ENCODE data around the gene PLD1. TPM values are rescaled to one million over a fixed set of nuclear protein-coding genes. Genes with fewer than 3 reads are reported as not detected.

Gene PLD1
- total and polyA plus RNA-seq, 5 donors = 17.0 to 79.5 (median 53.9) TPM

- H3K27ac ChIP-seq (ENCODE audit: low read length) = no peak overlapping the region
Observed at GRCh38 chr3:171827836-171828458, 17.7 kb upstream of the PLD1 start.

DNA sequence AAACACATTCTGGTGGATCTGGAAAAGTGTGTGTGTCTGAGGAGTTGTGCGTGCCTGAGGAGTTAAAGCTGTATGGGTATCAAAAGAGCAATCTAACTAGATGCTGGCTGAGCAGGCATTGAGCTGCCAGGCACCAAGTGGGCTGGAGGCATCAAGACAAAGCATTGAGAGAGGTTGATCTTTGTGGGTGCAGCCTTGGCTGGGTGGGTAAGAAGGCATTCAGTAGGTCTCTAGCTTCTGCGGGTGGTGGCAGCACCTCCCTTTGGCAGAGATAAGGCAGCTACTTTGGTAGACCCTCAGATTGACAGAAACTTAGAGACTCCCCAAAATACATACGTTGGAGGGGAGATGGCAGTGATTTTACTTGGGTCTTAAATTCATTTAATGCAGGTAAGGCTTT lies 17.1 kb upstream of the PLD1 start:
- Histone ChIP-seq H3K4me1 (ENCODE audit: control insufficient read depth, insufficient read depth, low read length) (peaks cover 3% of the 10 kb centered on the region), H3K4me3 (ENCODE audit: low read length) (no peak overlapping the region), H3K27me3 (ENCODE audit: control insufficient read depth, insufficient read depth) (no peaks in the 10 kb centered on the region), H3K27ac (ENCODE audit: low read length) (no peak overlapping the region), H3K9me3 (ENCODE audit: control insufficient read depth, low read length) (no peaks in the 10 kb centered on the region)
- no peak for ATAC-seq
- no peak for DNase-seq
- intact Hi-C loops (cut with DNase I) = no loop called here
- WGBS = 95% methylated on average over 3 of the region's 3 CpGs

More at GRCh38 chr3:171827836-171828458, 17.7 kb upstream of the PLD1 start:
- ATAC-seq = no peak
- H3K4me3 ChIP-seq (ENCODE audit: low read length) = no peak overlapping the region
- 87% methylated on average over 10 of the region's 10 CpGs for WGBS
- H3K27me3 ChIP-seq (ENCODE audit: control insufficient read depth, insufficient read depth) = no peaks in the 10 kb centered on the region
- intact Hi-C loops (cut with DNase I) = no loop called here
- no peaks in the 10 kb centered on the region for H3K9me3 ChIP-seq (ENCODE audit: control insufficient read depth, low read length)
- no peak for DNase-seq
- peaks cover 3% of the 10 kb centered on the region for H3K4me1 ChIP-seq (ENCODE audit: control insufficient read depth, insufficient read depth, low read length)

DNA sequence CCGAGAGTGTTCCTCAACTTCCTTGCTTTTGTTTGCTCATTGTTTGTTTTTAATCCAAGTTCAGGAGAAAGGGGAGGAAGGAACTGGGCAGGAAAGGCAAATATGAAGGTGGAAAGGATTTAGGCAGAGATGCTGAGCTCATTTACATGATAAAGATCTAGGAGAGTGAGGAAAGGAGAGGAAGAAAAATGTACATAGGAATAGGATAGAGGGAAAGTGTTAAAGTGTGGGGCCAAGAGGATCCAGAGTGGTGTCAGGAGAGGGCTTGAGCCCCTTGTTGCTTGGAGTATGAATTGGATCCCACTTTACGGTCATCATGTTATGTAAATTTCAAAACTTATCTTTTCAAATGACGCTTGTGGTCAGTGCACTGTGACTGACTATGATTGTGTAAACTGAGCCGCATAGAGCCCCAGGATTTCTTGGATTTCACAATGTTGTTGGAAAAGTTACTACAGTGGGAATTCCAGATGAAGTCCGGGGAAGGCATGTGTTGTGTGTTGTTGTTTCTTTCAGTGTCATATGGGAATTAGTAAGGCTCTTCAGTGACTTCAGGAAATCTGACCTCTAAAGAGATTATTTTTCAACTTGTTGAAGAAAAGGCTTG lies 15.0 kb upstream of the PLD1 start:
- peak; percentile 61 to 72 for ATAC-seq
- DNase-seq = no peak
- intact Hi-C loops (cut with DNase I) = no loop called here
- H3K27ac ChIP-seq (ENCODE audit: low read length) = peak overlapping the region; percentile 72
- H3K27me3 ChIP-seq (ENCODE audit: control insufficient read depth, insufficient read depth) = no peaks in the 10 kb centered on the region
- peaks cover 3% of the 10 kb centered on the region for H3K4me1 ChIP-seq (ENCODE audit: control insufficient read depth, insufficient read depth, low read length)
- WGBS = 55% methylated on average over 5 of the region's 5 CpGs
- H3K4me3 ChIP-seq (ENCODE audit: low read length) = no peak overlapping the region
- no peaks in the 10 kb centered on the region for H3K9me3 ChIP-seq (ENCODE audit: control insufficient read depth, low read length)

- ATAC-seq = no peak
- peak overlapping the region; percentile 72 for H3K27ac ChIP-seq (ENCODE audit: low read length)
- no peaks in the 10 kb centered on the region for H3K9me3 ChIP-seq (ENCODE audit: control insufficient read depth, low read length)
- DNase-seq = no peak
- no peaks in the 10 kb centered on the region for H3K27me3 ChIP-seq (ENCODE audit: control insufficient read depth, insufficient read depth)
- intact Hi-C loops (cut with DNase I) = no loop called here
- no peak overlapping the region for H3K4me3 ChIP-seq (ENCODE audit: low read length)
- 82% methylated on average over 7 of the region's 7 CpGs for WGBS
- H3K4me1 ChIP-seq (ENCODE audit: control insufficient read depth, insufficient read depth, low read length) = peaks cover under 1% of the 10 kb centered on the region
Observed at GRCh38 chr3:171824824-171825221, 14.5 kb upstream of the PLD1 start.

GRCh38 chr3:171824116-171824515 lies 13.8 kb upstream of the PLD1 start:
- intact Hi-C loops (cut with DNase I) = no loop called here
- H3K9me3 ChIP-seq (ENCODE audit: control insufficient read depth, low read length) = no peaks in the 10 kb centered on the region
- no peak overlapping the region for H3K4me3 ChIP-seq (ENCODE audit: low read length)
- no peaks in the 10 kb centered on the region for H3K4me1 ChIP-seq (ENCODE audit: control insufficient read depth, insufficient read depth, low read length)
- no peaks in the 10 kb centered on the region for H3K27me3 ChIP-seq (ENCODE audit: control insufficient read depth, insufficient read depth)
- no peak overlapping the region for H3K27ac ChIP-seq (ENCODE audit: low read length)
- DNase-seq = no peak
- peak in 1 of 2 donors; percentile 18 for ATAC-seq
- WGBS = 60% methylated on average over 6 of the region's 6 CpGs

DNA sequence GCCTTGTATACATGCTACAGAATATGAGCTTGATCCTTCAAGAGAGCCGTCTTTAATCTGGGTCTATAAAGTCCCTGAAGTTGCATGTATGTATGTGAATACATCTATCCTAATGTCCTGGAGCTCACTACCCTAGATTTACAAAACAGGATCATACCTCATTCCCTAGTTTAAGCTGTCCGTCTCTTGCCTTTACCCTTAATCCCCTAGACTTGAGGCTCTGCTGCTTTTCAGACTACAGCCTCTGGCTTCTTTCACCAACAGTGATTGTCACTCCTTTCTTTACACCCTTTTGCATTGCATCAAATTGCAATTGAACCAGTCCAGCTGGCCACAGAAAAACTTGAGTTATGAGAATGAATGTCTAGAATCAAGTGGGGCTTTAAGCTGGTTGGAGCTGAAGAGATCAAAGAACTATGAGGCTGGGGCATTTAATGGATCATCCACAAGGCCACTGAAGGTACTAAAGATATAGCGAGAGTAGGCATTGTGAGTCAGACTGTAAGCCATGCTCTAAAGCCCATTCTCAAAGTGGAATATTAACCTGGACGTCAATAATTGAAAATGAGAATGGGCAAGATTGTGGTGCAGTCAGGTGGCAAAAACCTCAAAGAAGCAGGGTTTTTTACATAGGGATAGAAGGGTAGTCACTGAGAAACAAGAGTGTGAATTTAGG lies 12.3 kb upstream of the PLD1 start:
- Histone ChIP-seq H3K4me3 (ENCODE audit: low read length) (no peak overlapping the region), H3K27me3 (ENCODE audit: control insufficient read depth, insufficient read depth) (no peaks in the 10 kb centered on the region), H3K27ac (ENCODE audit: low read length) (no peak overlapping the region), H3K4me1 (ENCODE audit: control insufficient read depth, insufficient read depth, low read length) (no peaks in the 10 kb centered on the region), H3K9me3 (ENCODE audit: control insufficient read depth, low read length) (no peaks in the 10 kb centered on the region)
- intact Hi-C loops (cut with DNase I) = no loop called here
- 72% methylated on average over 4 of the region's 4 CpGs for WGBS
- no peak for DNase-seq
- ATAC-seq = no peak

- Histone ChIP-seq H3K4me3 (ENCODE audit: low read length) (no peak overlapping the region), H3K4me1 (ENCODE audit: control insufficient read depth, insufficient read depth, low read length) (no peaks in the 10 kb centered on the region), H3K9me3 (ENCODE audit: control insufficient read depth, low read length) (no peaks in the 10 kb centered on the region), H3K27me3 (ENCODE audit: control insufficient read depth, insufficient read depth) (no peaks in the 10 kb centered on the region), H3K27ac (ENCODE audit: low read length) (no peak overlapping the region)
- no peak for DNase-seq
- intact Hi-C loops (cut with DNase I) = no loop called here
- ATAC-seq = no peak
- 74% methylated on average over 2 of the region's 2 CpGs for WGBS
Observed at GRCh38 chr3:171821778-171822358, 11.6 kb upstream of the PLD1 start.

DNA sequence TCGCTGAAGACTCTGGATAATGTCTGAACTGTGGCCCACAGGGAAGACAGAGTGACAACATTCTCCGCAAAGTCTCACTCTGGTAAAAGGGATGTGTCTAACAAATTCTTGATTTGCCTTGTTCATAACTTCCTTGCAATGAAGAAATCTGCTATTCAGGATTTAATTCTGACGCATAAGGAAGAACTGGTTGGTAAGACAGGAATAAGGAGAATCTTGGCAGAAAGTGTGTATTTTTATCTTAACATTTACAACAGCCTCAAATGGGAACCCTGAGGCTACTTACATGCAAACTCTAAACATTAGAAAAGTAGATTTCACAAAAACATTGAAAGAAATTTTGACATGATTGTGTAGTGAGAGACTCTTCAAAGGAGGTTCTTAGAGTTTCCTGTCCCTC lies 10.8 kb upstream of the PLD1 start:
- Histone ChIP-seq H3K9me3 (ENCODE audit: control insufficient read depth, low read length) (no peaks in the 10 kb centered on the region), H3K27ac (ENCODE audit: low read length) (no peak overlapping the region), H3K27me3 (ENCODE audit: control insufficient read depth, insufficient read depth) (no peaks in the 10 kb centered on the region), H3K4me3 (ENCODE audit: low read length) (no peak overlapping the region), H3K4me1 (ENCODE audit: control insufficient read depth, insufficient read depth, low read length) (no peaks in the 10 kb centered on the region)
- ATAC-seq (no peak), DNase-seq (no peak)
- WGBS = 87% methylated on average over 3 of the region's 3 CpGs
- intact Hi-C loops (cut with DNase I) = no loop called here

DNA sequence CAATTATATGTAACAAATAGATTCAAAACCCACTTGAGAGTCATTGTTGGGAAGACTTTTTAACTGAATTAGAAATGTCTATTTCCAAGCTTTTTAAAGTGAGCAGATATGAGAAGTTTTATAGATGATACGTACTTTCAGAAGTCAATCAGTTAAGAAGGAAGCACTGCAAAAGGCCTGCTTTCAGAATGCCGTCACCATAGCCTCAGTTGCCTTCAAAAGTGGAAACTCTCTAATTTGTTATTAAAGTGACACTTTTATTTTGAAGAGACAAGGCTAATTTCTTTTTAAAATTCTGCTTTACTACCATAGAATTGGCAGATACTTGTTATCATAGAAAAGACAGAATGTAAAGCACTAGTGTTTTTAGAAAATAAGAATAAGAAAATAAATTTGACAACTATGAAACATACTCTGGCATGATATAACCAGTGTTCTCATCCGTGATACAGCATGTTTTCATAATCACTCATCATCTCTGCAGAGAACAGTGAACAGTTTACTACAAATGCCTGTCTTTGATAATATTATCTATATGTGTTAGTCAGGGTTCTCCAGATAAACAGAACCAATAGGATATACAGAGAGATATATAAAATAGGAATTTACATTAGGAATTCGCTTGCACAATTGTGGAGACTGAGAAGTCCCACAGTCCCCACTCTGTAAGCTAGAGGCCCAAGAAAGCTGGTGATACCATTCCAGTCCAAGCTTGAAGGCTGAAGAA lies 7.0 kb upstream of the PLD1 start:
- Histone ChIP-seq H3K4me1 (ENCODE audit: control insufficient read depth, insufficient read depth, low read length) (no peaks in the 10 kb centered on the region), H3K4me3 (ENCODE audit: low read length) (no peak overlapping the region), H3K27me3 (ENCODE audit: control insufficient read depth, insufficient read depth) (no peaks in the 10 kb centered on the region), H3K9me3 (ENCODE audit: control insufficient read depth, low read length) (no peaks in the 10 kb centered on the region), H3K27ac (ENCODE audit: low read length) (no peak overlapping the region)
- no peak for DNase-seq
- no peak for ATAC-seq
- intact Hi-C loops (cut with DNase I) = no loop called here
- 87% methylated on average over 4 of the region's 4 CpGs for WGBS

GRCh38 chr3:171815973-171816595 lies 5.8 kb upstream of the PLD1 start:
- Histone ChIP-seq H3K4me1 (ENCODE audit: control insufficient read depth, insufficient read depth, low read length) (no peaks in the 10 kb centered on the region), H3K4me3 (ENCODE audit: low read length) (no peak overlapping the region), H3K9me3 (ENCODE audit: control insufficient read depth, low read length) (no peaks in the 10 kb centered on the region), H3K27me3 (ENCODE audit: control insufficient read depth, insufficient read depth) (no peaks in the 10 kb centered on the region), H3K27ac (ENCODE audit: low read length) (no peak overlapping the region)
- ATAC-seq (no peak), DNase-seq (no peak)
- intact Hi-C loops (cut with DNase I) = no loop called here
- WGBS = 33% methylated on average over 2 of the region's 2 CpGs
